GM12878 (cell line): ENCODE measurements around the gene OR7A5.
A peak's percentile ranks its signal among the peaks of the same experiment; 100 is the strongest.
"Not testable (repeated sequence)": the region's sequence is repeated elsewhere in the genome, so short reads cannot be mapped to it uniquely, and the experiment has no call there.

Source experiments
- CHD1 ChIP-seq: IDR thresholded peaks from 2 replicates; pipeline ENCODE4 v1.6.1; 2012; ENCODE audit warnings: low read depth, low read length, improper control_type of control experiment
- CTCF ChIP-seq, 3 experiments: IDR thresholded peaks in 2 of 3; conservative IDR thresholded peaks in 1 of 3; 2 replicates each; pipeline ENCODE4 v1.5.1; 2011; ENCODE audit warnings: low read depth in 3 of 3, low read length in 3 of 3, mild to moderate bottlenecking in 3 of 3, control low read depth in 2 of 3, moderate library complexity in 2 of 3, inconsistent platforms in 1 of 3, mixed read lengths in 1 of 3; ENCODE audit not compliant: control insufficient read depth in 2 of 3, insufficient read depth in 1 of 3; ENCODE audit errors: extremely low read depth in 1 of 3
- EP300 ChIP-seq, 2 experiments: fragments of 150-350 bp in 1 of 2; IDR thresholded peaks; 2 replicates each; pipeline ENCODE4 v1.6.1; 2011 to 2012; ENCODE audit warnings: low read depth in 2 of 2, low read length in 2 of 2, borderline replicate concordance in 1 of 2, improper control_type of control experiment in 1 of 2, inconsistent platforms in 1 of 2; ENCODE audit not compliant: control insufficient read depth in 1 of 2
- EZH2 ChIP-seq: IDR thresholded peaks from 2 replicates; pipeline ENCODE4 v1.6.1; 2012; ENCODE audit warnings: low read depth, mild to moderate bottlenecking, control low read depth, inconsistent platforms, low read length, borderline replicate concordance; ENCODE audit not compliant: control insufficient read depth
- IKZF1 ChIP-seq: fragments of 450-650 bp; conservative IDR thresholded peaks from 2 replicates; pipeline ENCODE4 v1.6.1; 2017; ENCODE audit warnings: antibody characterized with exemption, mild to moderate bottlenecking
- MXI1 ChIP-seq: fragments of 150-350 bp; IDR thresholded peaks from 2 replicates; pipeline ENCODE4 v1.6.1; 2011; ENCODE audit warnings: low read depth, mild to moderate bottlenecking, inconsistent platforms, low read length, improper control_type of control experiment
- MYC ChIP-seq: IDR thresholded peaks from 2 replicates; pipeline ENCODE4 v1.6.1; 2011; ENCODE audit warnings: mild to moderate bottlenecking, low read length, moderate library complexity, inconsistent platforms; ENCODE audit not compliant: insufficient read depth, insufficient replicate concordance, insufficient read length, severe bottlenecking
- PAX8 ChIP-seq: fragments of 450-650 bp; IDR thresholded peaks from 2 replicates; pipeline ENCODE4 v1.6.1; 2017; ENCODE audit warnings: mild to moderate bottlenecking, moderate library complexity
- POLR2A ChIP-seq: IDR thresholded peaks from 2 replicates; pipeline ENCODE4 v1.6.1; 2011; ENCODE audit warnings: low read depth, mild to moderate bottlenecking, low read length
- RAD21 ChIP-seq: IDR thresholded peaks from 2 replicates; pipeline ENCODE4 v1.6.1; 2011; ENCODE audit warnings: mild to moderate bottlenecking, low read depth, low read length, moderate library complexity; ENCODE audit not compliant: insufficient read depth
- SIN3A ChIP-seq: IDR thresholded peaks from 2 replicates; pipeline ENCODE4 v1.6.1; 2012; ENCODE audit warnings: low read depth, low read length, improper control_type of control experiment
- YY1 ChIP-seq: IDR thresholded peaks from 2 replicates; pipeline ENCODE4 v1.6.1; 2011; ENCODE audit warnings: low read depth, mild to moderate bottlenecking, low read length

- TF ChIP-seq MXI1; PAX8; YY1; EZH2; CHD1; MYC; CTCF (IDR thresholded peaks at IDR 0.05 in 2 of 3, conservative IDR thresholded peaks at IDR 0.05 in 1 of 3; ENCODE audit: control insufficient read depth in 2 of 3, extremely low read depth in 1 of 3, insufficient read depth in 1 of 3, low read depth in 3 of 3, low read length in 3 of 3); POLR2A; EP300 (IDR thresholded peaks at IDR 0.05; ENCODE audit: borderline replicate concordance in 1 of 2, control insufficient read depth in 1 of 2, low read depth in 2 of 2, low read length in 2 of 2); RAD21; SIN3A: not testable (repeated sequence)
- TF ChIP-seq IKZF1, result 0 out of 2 replicates have a peak, but pooled peaks have one; percentile 17
Observed at GRCh38 chr19:14784730-14785101, 50.3 kb downstream of the OR7A5 start.
